WTC11 (cell line): ENCODE results near the gene PIMREG.

Experiments
- CREB1 ChIP-seq: sonication (generic); formaldehyde crosslinking; IDR thresholded peaks from 2 replicates; pipeline ENCODE4 v1.8.0; 2023; ENCODE audit warnings: mild to moderate bottlenecking, missing genetic modification reagents
- TCF7 ChIP-seq: sonication (generic); formaldehyde crosslinking; IDR thresholded peaks from 2 replicates; pipeline ENCODE4 v1.8.0; 2022; ENCODE audit warnings: mild to moderate bottlenecking, low read depth, missing genetic modification reagents, moderate library complexity
- ZNF263 ChIP-seq: sonication (generic); formaldehyde crosslinking; IDR thresholded peaks from 2 replicates; pipeline ENCODE4 v1.8.1; 2022; ENCODE audit warnings: low read depth, mild to moderate bottlenecking, moderate library complexity, missing genetic modification reagents
- TF ChIP-seq, protein P1 (sequence below): sonication (generic); formaldehyde crosslinking; IDR thresholded peaks from 2 replicates; pipeline ENCODE4 v1.8.1; 2022; ENCODE audit warnings: mild to moderate bottlenecking, moderate library complexity, missing genetic modification reagents
- TF ChIP-seq, protein P2 (sequence below): fragments of 200-600 bp; IDR thresholded peaks from 2 replicates; pipeline ENCODE4 v1.8.0; 2022; ENCODE audit warnings: antibody characterized with exemption
- TF ChIP-seq, protein P3 (sequence below): sonication (generic); formaldehyde crosslinking; IDR thresholded peaks from 2 replicates; pipeline ENCODE4 v1.8.0; 2022; ENCODE audit warnings: mild to moderate bottlenecking, missing genetic modification reagents

DNA sequence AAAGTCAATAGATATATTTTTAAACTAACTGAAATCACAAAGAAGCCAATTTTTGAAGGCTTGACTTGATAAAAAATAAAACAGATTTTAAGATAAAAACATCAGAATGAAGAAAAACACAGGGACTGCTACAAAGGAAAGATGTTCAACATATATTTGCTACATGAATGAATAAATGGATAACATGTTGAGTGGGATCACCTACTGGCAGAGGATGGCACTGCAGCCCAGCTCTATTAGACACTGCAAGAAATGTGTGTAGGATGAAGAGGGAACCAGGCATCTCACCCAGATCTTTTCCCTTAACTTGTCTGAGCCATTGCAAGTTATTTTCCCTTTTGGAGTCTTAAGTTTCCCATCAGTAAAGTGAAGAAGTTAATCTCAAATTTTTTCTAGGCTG lies 13.5 kb upstream of the PIMREG start:
- TF ChIP-seq ZNF263: no peak
- no peak for TF ChIP-seq TCF7 (CRISPR knock-in tag)
- TF ChIP-seq, protein P1, sequence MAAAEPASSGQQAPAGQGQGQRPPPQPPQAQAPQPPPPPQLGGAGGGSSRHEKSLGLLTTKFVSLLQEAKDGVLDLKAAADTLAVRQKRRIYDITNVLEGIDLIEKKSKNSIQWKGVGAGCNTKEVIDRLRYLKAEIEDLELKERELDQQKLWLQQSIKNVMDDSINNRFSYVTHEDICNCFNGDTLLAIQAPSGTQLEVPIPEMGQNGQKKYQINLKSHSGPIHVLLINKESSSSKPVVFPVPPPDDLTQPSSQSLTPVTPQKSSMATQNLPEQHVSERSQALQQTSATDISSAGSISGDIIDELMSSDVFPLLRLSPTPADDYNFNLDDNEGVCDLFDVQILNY (CRISPR knock-in tag): no peak
- TF ChIP-seq, protein P2, sequence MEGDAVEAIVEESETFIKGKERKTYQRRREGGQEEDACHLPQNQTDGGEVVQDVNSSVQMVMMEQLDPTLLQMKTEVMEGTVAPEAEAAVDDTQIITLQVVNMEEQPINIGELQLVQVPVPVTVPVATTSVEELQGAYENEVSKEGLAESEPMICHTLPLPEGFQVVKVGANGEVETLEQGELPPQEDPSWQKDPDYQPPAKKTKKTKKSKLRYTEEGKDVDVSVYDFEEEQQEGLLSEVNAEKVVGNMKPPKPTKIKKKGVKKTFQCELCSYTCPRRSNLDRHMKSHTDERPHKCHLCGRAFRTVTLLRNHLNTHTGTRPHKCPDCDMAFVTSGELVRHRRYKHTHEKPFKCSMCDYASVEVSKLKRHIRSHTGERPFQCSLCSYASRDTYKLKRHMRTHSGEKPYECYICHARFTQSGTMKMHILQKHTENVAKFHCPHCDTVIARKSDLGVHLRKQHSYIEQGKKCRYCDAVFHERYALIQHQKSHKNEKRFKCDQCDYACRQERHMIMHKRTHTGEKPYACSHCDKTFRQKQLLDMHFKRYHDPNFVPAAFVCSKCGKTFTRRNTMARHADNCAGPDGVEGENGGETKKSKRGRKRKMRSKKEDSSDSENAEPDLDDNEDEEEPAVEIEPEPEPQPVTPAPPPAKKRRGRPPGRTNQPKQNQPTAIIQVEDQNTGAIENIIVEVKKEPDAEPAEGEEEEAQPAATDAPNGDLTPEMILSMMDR: peak; percentile 37
- TF ChIP-seq, protein P3, sequence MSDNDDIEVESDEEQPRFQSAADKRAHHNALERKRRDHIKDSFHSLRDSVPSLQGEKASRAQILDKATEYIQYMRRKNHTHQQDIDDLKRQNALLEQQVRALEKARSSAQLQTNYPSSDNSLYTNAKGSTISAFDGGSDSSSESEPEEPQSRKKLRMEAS (CRISPR knock-in tag): no peak
- TF ChIP-seq CREB1: no peak
